ENCODE measurements around the gene KHDRBS2.

KHDRBS2 gene

DNA sequence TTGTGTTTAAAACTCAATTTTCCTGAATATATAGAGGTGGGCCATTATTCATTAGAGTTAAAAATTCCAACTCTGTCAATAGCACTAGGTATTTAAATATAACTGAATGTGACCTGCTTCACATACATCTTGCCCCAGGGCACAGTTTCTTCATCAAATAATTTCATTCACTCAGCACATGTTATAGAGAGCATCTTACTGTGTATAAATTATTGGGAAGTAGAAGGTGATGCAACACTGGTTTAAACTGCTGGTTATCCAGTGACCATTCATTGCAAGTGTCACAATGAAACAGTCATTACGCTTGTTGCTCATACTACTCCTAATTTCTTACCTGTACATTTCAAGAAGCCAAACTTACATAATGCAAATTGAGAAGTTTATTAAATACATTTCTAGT is 93.4 kb downstream of the KHDRBS2 start:
- H3K4me1 ChIP-seq (ENCODE audit: insufficient read depth, low read length, poor library complexity, severe bottlenecking) = no peaks in the 10 kb centered on the region
- H3K36me3 ChIP-seq (ENCODE audit: insufficient read depth, low read length) = no peaks in the 10 kb centered on the region
- H3K4me3 ChIP-seq (ENCODE audit: low read length, poor library complexity, severe bottlenecking) = no peak overlapping the region
- no peak for TF ChIP-seq CTCF (conservative IDR thresholded peaks at IDR 0.05; ENCODE audit: low read length)
- no peak for TF ChIP-seq EZH2phosphoT487 (IDR thresholded peaks at IDR 0.05; ENCODE audit: borderline replicate concordance)
- H3K27me3 ChIP-seq (ENCODE audit: insufficient read depth, low read length, poor library complexity, severe bottlenecking) = no peaks in the 10 kb centered on the region
- H2AFZ ChIP-seq (ENCODE audit: low read length) = no peak overlapping the region
- no peaks in the 10 kb centered on the region for H3F3A ChIP-seq (ENCODE audit: low read depth)
- no peaks in the 10 kb centered on the region for H3K9me2 ChIP-seq (replicated peaks; ENCODE audit: low read depth, low read length)
- no peak overlapping the region for H3K4me2 ChIP-seq (ENCODE audit: low read depth, low read length, poor library complexity, severe bottlenecking)
- H3K79me2 ChIP-seq (ENCODE audit: insufficient read depth, low read length) = no peaks in the 10 kb centered on the region
- H3K9ac ChIP-seq (ENCODE audit: low read depth, low read length, poor library complexity, severe bottlenecking) = no peak overlapping the region
- no peaks in the 10 kb centered on the region for H3K9me3 ChIP-seq (ENCODE audit: insufficient read depth, low read depth, low read length)
- H4K20me1 ChIP-seq (ENCODE audit: insufficient read depth, low read length, poor library complexity, severe bottlenecking) = no peaks in the 10 kb centered on the region

GRCh38 chr6:62175195-62175594 is 110.8 kb downstream of the KHDRBS2 start:
- TF ChIP-seq CTCF (conservative IDR thresholded peaks at IDR 0.05; ENCODE audit: low read length) (no peak), EZH2phosphoT487 (IDR thresholded peaks at IDR 0.05; ENCODE audit: borderline replicate concordance) (no peak)
- no peaks in the 10 kb centered on the region for H3K27me3 ChIP-seq (ENCODE audit: insufficient read depth, low read length, poor library complexity, severe bottlenecking)
- H3K9ac ChIP-seq (ENCODE audit: low read depth, low read length, poor library complexity, severe bottlenecking) = no peak overlapping the region
- H3K9me3 ChIP-seq (ENCODE audit: insufficient read depth, low read depth, low read length) = no peaks in the 10 kb centered on the region
- H3K9me2 ChIP-seq (replicated peaks; ENCODE audit: low read depth, low read length) = no peaks in the 10 kb centered on the region
- no peak overlapping the region for H2AFZ ChIP-seq (ENCODE audit: low read length)
- H3K4me1 ChIP-seq (ENCODE audit: insufficient read depth, low read length, poor library complexity, severe bottlenecking) = no peaks in the 10 kb centered on the region
- H3K36me3 ChIP-seq (ENCODE audit: insufficient read depth, low read length) = no peaks in the 10 kb centered on the region
- H3K4me2 ChIP-seq (ENCODE audit: low read depth, low read length, poor library complexity, severe bottlenecking) = no peak overlapping the region
- H3K79me2 ChIP-seq (ENCODE audit: insufficient read depth, low read length) = no peaks in the 10 kb centered on the region
- H3F3A ChIP-seq (ENCODE audit: low read depth) = no peaks in the 10 kb centered on the region
- H4K20me1 ChIP-seq (ENCODE audit: insufficient read depth, low read length, poor library complexity, severe bottlenecking) = no peaks in the 10 kb centered on the region
- no peak overlapping the region for H3K4me3 ChIP-seq (ENCODE audit: low read length, poor library complexity, severe bottlenecking)

GRCh38 chr6:62174548-62174947 is 111.5 kb downstream of the KHDRBS2 start:
- TF ChIP-seq EZH2phosphoT487 (IDR thresholded peaks at IDR 0.05; ENCODE audit: borderline replicate concordance) = no peak
- TF ChIP-seq CTCF (conservative IDR thresholded peaks at IDR 0.05; ENCODE audit: low read length) = no peak
- Histone ChIP-seq H3K9ac (ENCODE audit: low read depth, low read length, poor library complexity, severe bottlenecking) (no peak overlapping the region), H3K36me3 (ENCODE audit: insufficient read depth, low read length) (no peaks in the 10 kb centered on the region), H3F3A (ENCODE audit: low read depth) (no peaks in the 10 kb centered on the region), H3K4me3 (ENCODE audit: low read length, poor library complexity, severe bottlenecking) (no peak overlapping the region), H3K27me3 (ENCODE audit: insufficient read depth, low read length, poor library complexity, severe bottlenecking) (no peaks in the 10 kb centered on the region), H3K4me2 (ENCODE audit: low read depth, low read length, poor library complexity, severe bottlenecking) (no peak overlapping the region), H3K9me3 (ENCODE audit: insufficient read depth, low read depth, low read length) (no peaks in the 10 kb centered on the region), H3K9me2 (replicated peaks; ENCODE audit: low read depth, low read length) (no peaks in the 10 kb centered on the region), H3K4me1 (ENCODE audit: insufficient read depth, low read length, poor library complexity, severe bottlenecking) (no peaks in the 10 kb centered on the region), H2AFZ (ENCODE audit: low read length) (no peak overlapping the region), H3K79me2 (ENCODE audit: insufficient read depth, low read length) (no peaks in the 10 kb centered on the region), H4K20me1 (ENCODE audit: insufficient read depth, low read length, poor library complexity, severe bottlenecking) (no peaks in the 10 kb centered on the region)
